Lung (tissue), 12 donors: ENCODE results near the gene GREB1L. TPM values are rescaled to one million over a fixed set of nuclear protein-coding genes. Genes with fewer than 3 reads are reported as not detected.
A peak's percentile ranks its signal among the peaks of the same experiment; 100 is the strongest.

ENCODE experiments used
- ATAC-seq: fragments of 200-7000 bp; cut with Tn5 transposase; one replicate; pipeline ENCODE4 v1.9.1; 2020; ENCODE audit warnings: moderate number of reproducible peaks; ENCODE audit not compliant: insufficient read depth, low FRiP score
- DNase-seq, 3 donors: peaks; one replicate each; pipeline ENCODE4 v3.0.0-alpha.2; 2013 to 2017
- H3K27ac ChIP-seq, 2 donors: one replicate each; pipeline ENCODE4 v1.5.1; 2013; ENCODE audit warnings: mild to moderate bottlenecking in 2 of 2, moderate library complexity in 2 of 2, control low read depth in 1 of 2, inconsistent platforms in 1 of 2, low read depth in 1 of 2, low read length in 1 of 2
- H3K27me3 ChIP-seq, 3 donors: one replicate each; pipeline ENCODE4 v1.5.1; 2013; ENCODE audit warnings: low read length in 2 of 3; ENCODE audit not compliant: control insufficient read depth in 3 of 3, insufficient read depth in 3 of 3
- H3K36me3 ChIP-seq, 4 donors: one replicate each; pipeline ENCODE4 v1.5.1; 2013; ENCODE audit warnings: low read length in 4 of 4, mild to moderate bottlenecking in 1 of 4, moderate library complexity in 1 of 4; ENCODE audit not compliant: control insufficient read depth in 4 of 4, insufficient read depth in 4 of 4
- H3K4me1 ChIP-seq, 5 donors: one replicate each; pipeline ENCODE4 v1.5.1; 2013; ENCODE audit warnings: low read length in 5 of 5, mild to moderate bottlenecking in 2 of 5, moderate library complexity in 1 of 5; ENCODE audit not compliant: control insufficient read depth in 5 of 5, insufficient read depth in 5 of 5
- H3K4me3 ChIP-seq: one replicate; pipeline ENCODE4 v1.5.1; 2013; ENCODE audit warnings: mild to moderate bottlenecking, control low read depth, moderate library complexity
- H3K9ac ChIP-seq, 2 donors: one replicate each; pipeline ENCODE4 v1.5.1; 2013; ENCODE audit warnings: low read length in 2 of 2, control low read depth in 1 of 2; ENCODE audit not compliant: insufficient read depth in 1 of 2
- H3K9me3 ChIP-seq, 4 donors: one replicate each; pipeline ENCODE4 v1.5.1; 2013; ENCODE audit warnings: low read length in 3 of 4, mild to moderate bottlenecking in 1 of 4, moderate library complexity in 1 of 4; ENCODE audit not compliant: control insufficient read depth in 4 of 4, insufficient read depth in 3 of 4
- WGBS, 2 donors: extraction: QIAGEN DNeasy Blood & Tissue Kit; methylation state at CpG; one replicate each; pipeline ENCODE4 v1.1.7; 2013; 5-methylcytosine and 5-hydroxymethylcytosine counted together
- polyA plus RNA-seq, 2 donors: library from polyadenylated mRNA; stranded (reverse); fragments of 200-250 nt; gene quantifications; one replicate each; pipeline ENCODE4 v1.2.1, GENCODE V29; 2013
- total RNA-seq, 2 donors: library from RNA; depleted of rRNA in 1 of 2; stranded (reverse); fragments of >200 nt in 1 of 2; gene quantifications; one replicate each; pipeline ENCODE4 v1.2.1, GENCODE V29; 2014 to 2021
- TF ChIP-seq, protein P1 (sequence below): IDR thresholded peaks from 2 replicates; pipeline ENCODE4 v1.5.1; 2012; ENCODE audit warnings: mild to moderate bottlenecking; ENCODE audit errors: control extremely low read depth, extremely low read depth
- donor health status: control.
- donor health status: control.
- donor health status: Bipolar disorder and iron deficiency.
- donor health status: healthy.
- donor health status: DM: yes; HTN: yes; CAD: no.

The GREB1L gene
- total and polyA plus RNA-seq, 4 donors: 0.08 to 1.2 (median 0.41) TPM

- 77 to 90% methylated on average over 2 of the region's 2 CpGs for WGBS, 2 donors
- Histone ChIP-seq H3K27me3 (no peaks in the 10 kb centered on the region), H3K4me3 (no peak overlapping the region), H3K4me1 (peaks cover 0 to 22% (median 0%) of the 10 kb centered on the region in 5 donors), H3K27ac (no peak overlapping the region), H3K9ac (no peak overlapping the region), H3K9me3 (no peaks in the 10 kb centered on the region), H3K36me3 (no peaks in the 10 kb centered on the region)
- ATAC-seq (no peak), DNase-seq (no peak)
- TF ChIP-seq, protein P1, sequence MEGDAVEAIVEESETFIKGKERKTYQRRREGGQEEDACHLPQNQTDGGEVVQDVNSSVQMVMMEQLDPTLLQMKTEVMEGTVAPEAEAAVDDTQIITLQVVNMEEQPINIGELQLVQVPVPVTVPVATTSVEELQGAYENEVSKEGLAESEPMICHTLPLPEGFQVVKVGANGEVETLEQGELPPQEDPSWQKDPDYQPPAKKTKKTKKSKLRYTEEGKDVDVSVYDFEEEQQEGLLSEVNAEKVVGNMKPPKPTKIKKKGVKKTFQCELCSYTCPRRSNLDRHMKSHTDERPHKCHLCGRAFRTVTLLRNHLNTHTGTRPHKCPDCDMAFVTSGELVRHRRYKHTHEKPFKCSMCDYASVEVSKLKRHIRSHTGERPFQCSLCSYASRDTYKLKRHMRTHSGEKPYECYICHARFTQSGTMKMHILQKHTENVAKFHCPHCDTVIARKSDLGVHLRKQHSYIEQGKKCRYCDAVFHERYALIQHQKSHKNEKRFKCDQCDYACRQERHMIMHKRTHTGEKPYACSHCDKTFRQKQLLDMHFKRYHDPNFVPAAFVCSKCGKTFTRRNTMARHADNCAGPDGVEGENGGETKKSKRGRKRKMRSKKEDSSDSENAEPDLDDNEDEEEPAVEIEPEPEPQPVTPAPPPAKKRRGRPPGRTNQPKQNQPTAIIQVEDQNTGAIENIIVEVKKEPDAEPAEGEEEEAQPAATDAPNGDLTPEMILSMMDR: no peak
Measured at GRCh38 chr18:21389283-21389682, 147.3 kb downstream of the GREB1L start.

GRCh38 chr18:21389903-21390302 is 147.9 kb downstream of the GREB1L start:
- Histone ChIP-seq H3K27me3 (no peaks in the 10 kb centered on the region), H3K4me1 (peaks cover 0 to 22% (median 0%) of the 10 kb centered on the region in 5 donors), H3K36me3 (no peaks in the 10 kb centered on the region), H3K4me3 (no peak overlapping the region), H3K27ac (no peak overlapping the region), H3K9me3 (no peaks in the 10 kb centered on the region), H3K9ac (no peak overlapping the region)
- TF ChIP-seq, protein P1: no peak
- ATAC-seq (no peak), DNase-seq (no peak)
- 97 to 100% methylated on average over 1 of the region's 1 CpG for WGBS, 2 donors

- Histone ChIP-seq H3K4me1 (peaks cover 0 to 22% (median 0%) of the 10 kb centered on the region in 5 donors), H3K9me3 (no peaks in the 10 kb centered on the region), H3K36me3 (no peaks in the 10 kb centered on the region), H3K27ac (no peak overlapping the region), H3K27me3 (no peaks in the 10 kb centered on the region), H3K4me3 (no peak overlapping the region), H3K9ac (no peak overlapping the region)
- TF ChIP-seq, protein P1: no peak
- 69 to 84% methylated on average over 3 of the region's 3 CpGs for WGBS, 2 donors
- no peak for DNase-seq
- no peak for ATAC-seq
Measured at GRCh38 chr18:21391074-21391673, 149.1 kb downstream of the GREB1L start.

- Histone ChIP-seq H3K27me3 (no peaks in the 10 kb centered on the region), H3K9me3 (no peaks in the 10 kb centered on the region), H3K36me3 (no peaks in the 10 kb centered on the region), H3K4me3 (no peak overlapping the region), H3K27ac (no peak overlapping the region), H3K9ac (no peak overlapping the region), H3K4me1 (peaks cover 0 to 5% (median 0%) of the 10 kb centered on the region in 5 donors)
- ATAC-seq (no peak), DNase-seq (peak; percentile 13 to 64 (median 30))
- WGBS, 2 donors: 80 to 84% methylated on average over 3 of the region's 3 CpGs
- TF ChIP-seq, protein P1: no peak
Measured at GRCh38 chr18:21393986-21394385, 152.0 kb downstream of the GREB1L start.
